Measurements from ENCODE around the gene CFTR.

Gene CFTR

DNA sequence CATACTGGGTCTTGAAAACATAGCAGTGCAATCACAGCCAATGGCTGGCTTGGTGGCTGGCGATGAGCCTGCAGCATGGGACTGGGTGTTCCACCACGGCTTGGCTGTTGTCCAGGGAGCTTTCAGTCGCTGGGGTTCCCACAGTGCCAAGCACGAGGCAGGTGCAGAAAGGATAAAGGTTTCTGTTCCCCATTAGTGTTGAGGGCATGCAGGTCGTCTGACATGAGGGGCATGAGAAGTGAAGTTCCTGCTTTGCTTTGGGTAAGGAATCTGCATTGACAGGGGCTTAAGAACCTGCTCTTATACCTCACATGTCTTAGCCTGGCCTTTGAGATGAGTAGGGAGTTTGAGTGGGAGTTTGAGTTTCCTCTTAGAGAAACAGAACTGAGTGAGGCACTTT is 9.0 kb upstream of the CFTR start:
- Histone ChIP-seq H3K9ac (ENCODE audit: low read length in 2 of 2) (no peak overlapping the region), H3K36me3 (ENCODE audit: control insufficient read depth in 2 of 2, insufficient read depth in 2 of 2, low read length in 2 of 2) (no peaks in the 10 kb centered on the region), H3K4me1 (ENCODE audit: control insufficient read depth, insufficient read depth, low read length) (no peaks in the 10 kb centered on the region), H3K9me3 (ENCODE audit: control insufficient read depth in 2 of 2, low read length in 2 of 2) (no peaks in the 10 kb centered on the region), H3K27me3 (ENCODE audit: control insufficient read depth in 1 of 2, insufficient read depth in 2 of 2, low read length in 2 of 2) (no peaks in the 10 kb centered on the region), H3K4me3 (ENCODE audit: low read length in 2 of 2) (no peak overlapping the region), H3K27ac (ENCODE audit: low read length) (no peak overlapping the region)

DNA sequence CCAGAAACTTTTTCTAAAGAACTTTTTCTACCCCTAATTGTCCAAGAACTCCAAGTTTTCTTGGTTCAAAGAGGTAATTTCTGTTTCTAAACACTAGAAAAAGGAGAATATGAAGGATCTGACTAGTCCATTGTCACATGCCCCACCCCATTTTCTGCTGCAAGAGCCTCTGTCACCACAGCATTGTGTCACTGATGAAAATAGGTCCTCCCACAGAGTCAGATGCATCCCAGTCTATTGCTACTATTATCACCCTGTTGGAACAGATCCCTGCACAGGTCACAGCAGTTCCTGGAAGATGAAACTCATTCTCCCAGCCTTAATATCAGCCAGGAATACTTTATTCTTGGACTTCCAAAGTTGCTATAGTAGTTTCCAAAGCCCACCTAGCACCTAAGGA is 7.5 kb upstream of the CFTR start:
- H3K36me3 ChIP-seq (ENCODE audit: control insufficient read depth in 2 of 2, insufficient read depth in 2 of 2, low read length in 2 of 2): no peaks in the 10 kb centered on the region
- H3K27ac ChIP-seq (ENCODE audit: low read length): no peak overlapping the region
- H3K9me3 ChIP-seq (ENCODE audit: control insufficient read depth in 2 of 2, low read length in 2 of 2): no peaks in the 10 kb centered on the region
- H3K27me3 ChIP-seq (ENCODE audit: control insufficient read depth in 1 of 2, insufficient read depth in 2 of 2, low read length in 2 of 2): no peaks in the 10 kb centered on the region
- H3K4me1 ChIP-seq (ENCODE audit: control insufficient read depth, insufficient read depth, low read length): no peaks in the 10 kb centered on the region
- no peak overlapping the region for H3K4me3 ChIP-seq (ENCODE audit: low read length in 2 of 2)
- H3K9ac ChIP-seq (ENCODE audit: low read length in 2 of 2): no peak overlapping the region

DNA sequence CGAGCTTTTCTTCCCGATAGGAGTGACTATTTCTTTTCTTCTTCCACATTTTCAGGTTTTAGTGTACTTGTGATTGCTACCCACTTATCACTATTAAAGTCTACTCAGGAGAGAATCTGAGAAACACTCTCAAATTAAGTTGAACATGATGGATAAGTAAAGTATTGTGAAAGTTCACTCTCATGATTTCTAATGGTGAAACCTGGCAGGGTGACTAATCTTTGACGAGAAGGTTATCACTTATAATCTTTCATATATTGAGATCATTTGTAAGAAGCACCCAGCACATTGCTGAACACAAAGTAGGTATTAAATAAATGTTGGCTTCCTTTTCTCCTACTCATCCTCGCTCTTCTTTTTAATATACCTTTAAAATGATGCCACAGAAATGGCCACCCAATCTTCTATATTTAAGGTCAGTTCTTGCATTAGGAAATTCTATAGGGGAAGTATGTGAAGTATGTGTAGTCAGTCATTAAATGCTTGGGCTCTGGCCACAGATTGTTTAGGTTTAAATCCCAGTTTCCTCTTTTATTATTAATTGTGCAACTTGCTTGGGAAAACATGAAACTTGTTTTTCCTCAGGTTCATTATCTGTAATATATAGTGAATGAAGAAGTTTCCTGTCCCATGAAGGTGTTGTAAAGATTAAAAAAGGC is 3.1 kb upstream of the CFTR start:
- Histone ChIP-seq H3K9ac (ENCODE audit: low read length in 2 of 2) (no peak overlapping the region), H3K4me1 (ENCODE audit: control insufficient read depth, insufficient read depth, low read length) (peaks cover 3% of the 10 kb centered on the region), H3K4me3 (ENCODE audit: low read length in 2 of 2) (no peak overlapping the region), H3K27me3 (ENCODE audit: control insufficient read depth in 1 of 2, insufficient read depth in 2 of 2, low read length in 2 of 2) (peaks cover 0 to 8% of the 10 kb centered on the region in 2 donors), H3K9me3 (ENCODE audit: control insufficient read depth in 2 of 2, low read length in 2 of 2) (no peaks in the 10 kb centered on the region), H3K36me3 (ENCODE audit: control insufficient read depth in 2 of 2, insufficient read depth in 2 of 2, low read length in 2 of 2) (no peaks in the 10 kb centered on the region), H3K27ac (ENCODE audit: low read length) (no peak overlapping the region)

DNA sequence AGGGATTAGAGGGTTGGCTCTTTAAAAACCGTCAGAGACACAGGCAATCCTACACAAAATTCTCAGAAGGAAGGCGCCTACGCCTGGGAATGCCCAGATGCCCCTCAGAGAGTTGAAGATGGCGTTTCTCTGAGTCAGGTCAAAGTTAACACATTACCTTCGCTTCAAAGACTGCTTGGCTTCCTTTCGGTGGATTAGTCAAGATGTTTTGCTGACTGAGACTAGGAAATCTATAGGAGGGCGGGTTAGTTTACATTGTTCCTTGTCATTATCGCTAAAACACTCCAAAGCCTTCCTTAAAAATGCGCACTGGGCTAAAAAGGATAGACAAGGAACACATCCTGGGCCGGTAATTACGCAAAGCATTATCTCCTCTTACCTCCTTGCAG is 995 bp upstream of the CFTR start:
- H3K9ac ChIP-seq (ENCODE audit: low read length in 2 of 2): no peak overlapping the region
- peaks cover 3% of the 10 kb centered on the region for H3K4me1 ChIP-seq (ENCODE audit: control insufficient read depth, insufficient read depth, low read length)
- no peak overlapping the region for H3K27ac ChIP-seq (ENCODE audit: low read length)
- peaks cover 0 to 8% of the 10 kb centered on the region in 2 donors for H3K27me3 ChIP-seq (ENCODE audit: control insufficient read depth in 1 of 2, insufficient read depth in 2 of 2, low read length in 2 of 2)
- no peaks in the 10 kb centered on the region for H3K36me3 ChIP-seq (ENCODE audit: control insufficient read depth in 2 of 2, insufficient read depth in 2 of 2, low read length in 2 of 2)
- H3K9me3 ChIP-seq (ENCODE audit: control insufficient read depth in 2 of 2, low read length in 2 of 2): no peaks in the 10 kb centered on the region
- no peak overlapping the region for H3K4me3 ChIP-seq (ENCODE audit: low read length in 2 of 2)

DNA sequence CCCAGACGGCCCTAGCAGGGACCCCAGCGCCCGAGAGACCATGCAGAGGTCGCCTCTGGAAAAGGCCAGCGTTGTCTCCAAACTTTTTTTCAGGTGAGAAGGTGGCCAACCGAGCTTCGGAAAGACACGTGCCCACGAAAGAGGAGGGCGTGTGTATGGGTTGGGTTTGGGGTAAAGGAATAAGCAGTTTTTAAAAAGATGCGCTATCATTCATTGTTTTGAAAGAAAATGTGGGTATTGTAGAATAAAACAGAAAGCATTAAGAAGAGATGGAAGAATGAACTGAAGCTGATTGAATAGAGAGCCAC is 184 bp downstream of the CFTR start:
- H3K27ac ChIP-seq (ENCODE audit: low read length): no peak overlapping the region
- no peak overlapping the region for H3K9ac ChIP-seq (ENCODE audit: low read length in 2 of 2)
- peaks cover 3% of the 10 kb centered on the region for H3K4me1 ChIP-seq (ENCODE audit: control insufficient read depth, insufficient read depth, low read length)
- H3K36me3 ChIP-seq (ENCODE audit: control insufficient read depth in 2 of 2, insufficient read depth in 2 of 2, low read length in 2 of 2): no peaks in the 10 kb centered on the region
- H3K4me3 ChIP-seq (ENCODE audit: low read length in 2 of 2): peak overlapping the region; percentile 35 to 65
- H3K27me3 ChIP-seq (ENCODE audit: control insufficient read depth in 1 of 2, insufficient read depth in 2 of 2, low read length in 2 of 2): peaks cover 0 to 8% of the 10 kb centered on the region in 2 donors
- no peaks in the 10 kb centered on the region for H3K9me3 ChIP-seq (ENCODE audit: control insufficient read depth in 2 of 2, low read length in 2 of 2)

DNA sequence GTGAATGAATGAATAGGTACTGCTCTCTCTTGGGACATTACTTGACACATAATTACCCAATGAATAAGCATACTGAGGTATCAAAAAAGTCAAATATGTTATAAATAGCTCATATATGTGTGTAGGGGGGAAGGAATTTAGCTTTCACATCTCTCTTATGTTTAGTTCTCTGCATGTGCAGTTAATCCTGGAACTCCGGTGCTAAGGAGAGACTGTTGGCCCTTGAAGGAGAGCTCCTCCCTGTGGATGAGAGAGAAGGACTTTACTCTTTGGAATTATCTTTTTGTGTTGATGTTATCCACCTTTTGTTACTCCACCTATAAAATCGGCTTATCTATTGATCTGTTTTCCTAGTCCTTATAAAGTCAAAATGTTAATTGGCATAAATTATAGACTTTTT is 1.2 kb downstream of the CFTR start:
- Histone ChIP-seq H3K9me3 (ENCODE audit: control insufficient read depth in 2 of 2, low read length in 2 of 2) (no peaks in the 10 kb centered on the region), H3K27ac (ENCODE audit: low read length) (no peak overlapping the region), H3K27me3 (ENCODE audit: control insufficient read depth in 1 of 2, insufficient read depth in 2 of 2, low read length in 2 of 2) (peaks cover 0 to 8% of the 10 kb centered on the region in 2 donors), H3K4me1 (ENCODE audit: control insufficient read depth, insufficient read depth, low read length) (peaks cover 3% of the 10 kb centered on the region), H3K9ac (ENCODE audit: low read length in 2 of 2) (no peak overlapping the region), H3K36me3 (ENCODE audit: control insufficient read depth in 2 of 2, insufficient read depth in 2 of 2, low read length in 2 of 2) (no peaks in the 10 kb centered on the region), H3K4me3 (ENCODE audit: low read length in 2 of 2) (no peak overlapping the region)

DNA sequence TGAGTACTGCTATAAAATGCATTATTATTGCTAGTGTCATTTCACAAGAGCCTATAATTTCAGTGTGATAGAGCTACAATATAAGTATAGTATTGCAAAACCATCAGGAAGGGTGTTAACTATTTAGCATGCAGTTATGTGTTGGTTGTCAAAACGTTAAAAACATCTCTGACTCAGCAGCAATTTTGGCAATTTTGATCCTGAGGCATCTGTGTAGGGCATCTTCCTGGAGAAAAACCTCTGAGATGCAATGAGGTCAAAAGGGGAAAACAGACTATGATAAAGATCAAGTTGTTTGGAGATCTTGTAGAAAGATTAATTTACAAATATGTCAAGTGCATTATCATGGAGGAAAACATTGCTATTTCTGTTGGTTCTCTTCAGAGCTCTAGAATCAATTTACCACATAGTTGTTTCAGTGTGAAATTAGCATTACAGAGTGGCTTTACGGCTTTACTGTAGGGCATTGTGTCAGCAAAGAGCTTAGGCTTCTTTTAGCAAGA is 5.3 kb downstream of the CFTR start:
- no peak overlapping the region for H3K4me3 ChIP-seq (ENCODE audit: low read length in 2 of 2)
- H3K27ac ChIP-seq (ENCODE audit: low read length): no peak overlapping the region
- H3K27me3 ChIP-seq (ENCODE audit: control insufficient read depth in 1 of 2, insufficient read depth in 2 of 2, low read length in 2 of 2): peaks cover 0 to under 1% of the 10 kb centered on the region in 2 donors
- H3K9ac ChIP-seq (ENCODE audit: low read length in 2 of 2): no peak overlapping the region
- H3K4me1 ChIP-seq (ENCODE audit: control insufficient read depth, insufficient read depth, low read length): no peaks in the 10 kb centered on the region
- H3K9me3 ChIP-seq (ENCODE audit: control insufficient read depth in 2 of 2, low read length in 2 of 2): no peaks in the 10 kb centered on the region
- H3K36me3 ChIP-seq (ENCODE audit: control insufficient read depth in 2 of 2, insufficient read depth in 2 of 2, low read length in 2 of 2): no peaks in the 10 kb centered on the region

DNA sequence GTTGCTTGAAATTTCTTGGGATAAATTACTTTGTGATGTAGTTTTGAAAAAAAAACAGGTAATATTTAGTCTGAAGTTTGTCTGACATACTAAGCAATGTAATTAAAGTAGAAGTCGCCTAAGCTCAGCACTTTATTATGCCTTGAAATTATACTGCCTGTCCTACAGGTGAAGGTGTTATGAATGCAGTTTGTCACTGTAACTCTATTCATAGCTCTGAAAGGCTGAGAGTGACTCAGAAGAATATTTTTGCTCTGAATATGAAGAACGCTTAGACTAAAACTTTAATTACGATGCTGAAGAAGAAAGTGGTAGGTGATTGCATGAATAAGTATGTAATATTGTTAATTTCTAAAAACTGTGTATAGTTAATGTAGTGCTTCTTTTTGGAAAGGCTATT is 9.2 kb downstream of the CFTR start:
- no peaks in the 10 kb centered on the region for H3K9me3 ChIP-seq (ENCODE audit: control insufficient read depth in 2 of 2, low read length in 2 of 2)
- no peak overlapping the region for H3K27ac ChIP-seq (ENCODE audit: low read length)
- no peaks in the 10 kb centered on the region for H3K4me1 ChIP-seq (ENCODE audit: control insufficient read depth, insufficient read depth, low read length)
- H3K9ac ChIP-seq (ENCODE audit: low read length in 2 of 2): no peak overlapping the region
- no peak overlapping the region for H3K4me3 ChIP-seq (ENCODE audit: low read length in 2 of 2)
- H3K36me3 ChIP-seq (ENCODE audit: control insufficient read depth in 2 of 2, insufficient read depth in 2 of 2, low read length in 2 of 2): no peaks in the 10 kb centered on the region
- H3K27me3 ChIP-seq (ENCODE audit: control insufficient read depth in 1 of 2, insufficient read depth in 2 of 2, low read length in 2 of 2): no peaks in the 10 kb centered on the region

DNA sequence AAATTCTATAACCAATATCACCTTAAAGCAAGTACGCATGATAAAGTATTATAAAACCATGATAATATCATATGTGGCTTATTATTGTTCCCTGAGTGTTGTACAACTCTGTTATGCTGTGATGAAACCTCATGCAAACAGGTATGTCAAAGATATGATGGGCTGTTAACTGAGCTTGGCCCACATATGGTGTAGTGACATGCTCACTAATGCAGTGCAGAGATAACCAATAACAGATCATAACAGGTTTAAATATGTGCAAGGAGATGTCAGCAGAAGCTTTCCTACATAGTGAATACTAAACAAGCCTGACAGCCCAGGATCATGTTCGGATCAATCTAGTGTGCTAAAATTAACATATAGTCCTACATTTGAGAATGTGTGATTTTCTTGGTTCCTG is 9.6 kb downstream of the CFTR start:
- no peaks in the 10 kb centered on the region for H3K27me3 ChIP-seq (ENCODE audit: control insufficient read depth in 1 of 2, insufficient read depth in 2 of 2, low read length in 2 of 2)
- no peaks in the 10 kb centered on the region for H3K36me3 ChIP-seq (ENCODE audit: control insufficient read depth in 2 of 2, insufficient read depth in 2 of 2, low read length in 2 of 2)
- no peaks in the 10 kb centered on the region for H3K4me1 ChIP-seq (ENCODE audit: control insufficient read depth, insufficient read depth, low read length)
- H3K9ac ChIP-seq (ENCODE audit: low read length in 2 of 2): no peak overlapping the region
- no peak overlapping the region for H3K4me3 ChIP-seq (ENCODE audit: low read length in 2 of 2)
- no peak overlapping the region for H3K27ac ChIP-seq (ENCODE audit: low read length)
- H3K9me3 ChIP-seq (ENCODE audit: control insufficient read depth in 2 of 2, low read length in 2 of 2): no peaks in the 10 kb centered on the region

DNA sequence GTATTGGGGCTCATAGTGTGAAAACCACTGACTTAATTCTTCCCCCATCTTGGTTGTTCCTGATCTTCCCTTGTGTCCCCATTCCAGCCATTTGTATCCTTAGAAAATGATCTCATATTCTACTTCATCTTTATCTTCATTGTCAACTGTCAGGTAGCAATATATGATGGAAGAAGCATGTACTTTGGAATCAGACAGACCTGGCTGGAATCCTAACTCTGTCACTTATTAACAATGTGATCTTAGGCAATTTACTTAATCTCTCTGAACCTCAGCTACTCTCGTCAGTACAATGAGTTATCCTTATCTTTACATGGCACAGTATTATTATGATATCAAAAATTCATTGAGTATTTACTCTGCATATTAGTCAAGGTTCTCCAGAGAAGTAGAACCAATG is 10.1 kb downstream of the CFTR start:
- Histone ChIP-seq H3K9me3 (ENCODE audit: control insufficient read depth in 2 of 2, low read length in 2 of 2) (no peaks in the 10 kb centered on the region), H3K4me3 (ENCODE audit: low read length in 2 of 2) (no peak overlapping the region), H3K27me3 (ENCODE audit: control insufficient read depth in 1 of 2, insufficient read depth in 2 of 2, low read length in 2 of 2) (no peaks in the 10 kb centered on the region), H3K4me1 (ENCODE audit: control insufficient read depth, insufficient read depth, low read length) (no peaks in the 10 kb centered on the region), H3K27ac (ENCODE audit: low read length) (no peak overlapping the region), H3K36me3 (ENCODE audit: control insufficient read depth in 2 of 2, insufficient read depth in 2 of 2, low read length in 2 of 2) (no peaks in the 10 kb centered on the region), H3K9ac (ENCODE audit: low read length in 2 of 2) (no peak overlapping the region)

DNA sequence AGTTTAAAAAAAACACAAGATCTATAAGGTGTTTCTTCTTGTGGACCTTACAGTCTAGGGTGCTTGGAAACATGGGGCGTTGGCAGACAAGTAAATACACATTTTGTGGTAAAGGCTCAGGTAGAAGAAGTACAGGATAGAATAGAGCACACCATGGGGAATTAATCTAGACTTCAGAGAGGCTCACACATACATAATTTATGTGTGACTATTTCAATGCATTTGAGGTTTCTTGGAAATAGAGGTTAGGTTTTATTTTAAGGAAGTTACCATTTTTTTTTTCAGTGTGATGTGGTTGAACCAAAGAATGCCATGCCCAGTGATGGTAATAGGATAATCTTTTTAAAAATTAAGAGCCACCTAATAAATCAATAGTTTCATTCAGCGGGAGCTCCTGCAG is 12.8 kb downstream of the CFTR start:
- no peaks in the 10 kb centered on the region for H3K36me3 ChIP-seq (ENCODE audit: control insufficient read depth in 2 of 2, insufficient read depth in 2 of 2, low read length in 2 of 2)
- no peak overlapping the region for H3K4me3 ChIP-seq (ENCODE audit: low read length in 2 of 2)
- H3K4me1 ChIP-seq (ENCODE audit: control insufficient read depth, insufficient read depth, low read length): no peaks in the 10 kb centered on the region
- H3K27me3 ChIP-seq (ENCODE audit: control insufficient read depth in 1 of 2, insufficient read depth in 2 of 2, low read length in 2 of 2): no peaks in the 10 kb centered on the region
- H3K27ac ChIP-seq (ENCODE audit: low read length): no peak overlapping the region
- H3K9ac ChIP-seq (ENCODE audit: low read length in 2 of 2): no peak overlapping the region
- no peaks in the 10 kb centered on the region for H3K9me3 ChIP-seq (ENCODE audit: control insufficient read depth in 2 of 2, low read length in 2 of 2)
